Adipocyte (in vitro differentiated cells): ENCODE data around the gene TRNAU1AP.
A peak's percentile ranks its signal among the peaks of the same experiment; 100 is the strongest.
"Not testable (repeated sequence)": the region's sequence is repeated elsewhere in the genome, so short reads cannot be mapped to it uniquely, and the experiment has no call there.

Experiments used
- DNase-seq: peaks from one replicate; pipeline ENCODE4 v3.0.0-alpha.2; 2015; ENCODE audit warnings: low read depth
- H3K27me3 ChIP-seq: replicated peaks from 2 replicates; pipeline ENCODE4 v1.7.0; 2013; ENCODE audit warnings: mild to moderate bottlenecking, low read length, moderate library complexity; ENCODE audit not compliant: control insufficient read depth, insufficient read depth
- H3K36me3 ChIP-seq: 2 replicates; pipeline ENCODE4 v1.7.0; 2013; ENCODE audit warnings: low read length, mild to moderate bottlenecking, moderate library complexity; ENCODE audit not compliant: control insufficient read depth, insufficient read depth, severe bottlenecking
- H3K4me1 ChIP-seq: 2 replicates; pipeline ENCODE4 v1.7.0; 2013; ENCODE audit warnings: mild to moderate bottlenecking, low read length, moderate library complexity; ENCODE audit not compliant: control insufficient read depth, insufficient read depth
- H3K4me3 ChIP-seq: 2 replicates; pipeline ENCODE4 v1.7.0; 2013; ENCODE audit warnings: mild to moderate bottlenecking, low read length, moderate library complexity
- H3K9ac ChIP-seq: 2 replicates; pipeline ENCODE4 v1.7.0; 2013; ENCODE audit warnings: mild to moderate bottlenecking, low read length, moderate library complexity
- H3K9me3 ChIP-seq: 2 replicates; pipeline ENCODE4 v1.7.0; 2013; ENCODE audit warnings: mild to moderate bottlenecking, low read length, moderate library complexity; ENCODE audit not compliant: control insufficient read depth

The TRNAU1AP gene

GRCh38 chr1:28512058-28512611, 40.8 kb upstream of the TRNAU1AP start:
- DNase-seq, result no peak
- peaks cover 57% of the 10 kb centered on the region for H3K36me3 ChIP-seq

GRCh38 chr1:28514445-28514933, 38.4 kb upstream of the TRNAU1AP start:
- H3K27me3 ChIP-seq, H3K9me3 ChIP-seq, DNase-seq, H3K9ac ChIP-seq, H3K4me3 ChIP-seq: not testable (repeated sequence)
- Histone ChIP-seq H3K4me1 (peaks cover 30% of the 10 kb centered on the region), H3K36me3 (peaks cover 34% of the 10 kb centered on the region)

More at GRCh38 chr1:28512058-28512611, 40.8 kb upstream of the TRNAU1AP start:
- peak overlapping the region; percentile 24 for H3K9ac ChIP-seq
- peaks cover 33% of the 10 kb centered on the region for H3K4me1 ChIP-seq
- no peaks in the 10 kb centered on the region for H3K9me3 ChIP-seq
- H3K27me3 ChIP-seq, result no peaks in the 10 kb centered on the region
- H3K4me3 ChIP-seq, result no peak overlapping the region

DNA sequence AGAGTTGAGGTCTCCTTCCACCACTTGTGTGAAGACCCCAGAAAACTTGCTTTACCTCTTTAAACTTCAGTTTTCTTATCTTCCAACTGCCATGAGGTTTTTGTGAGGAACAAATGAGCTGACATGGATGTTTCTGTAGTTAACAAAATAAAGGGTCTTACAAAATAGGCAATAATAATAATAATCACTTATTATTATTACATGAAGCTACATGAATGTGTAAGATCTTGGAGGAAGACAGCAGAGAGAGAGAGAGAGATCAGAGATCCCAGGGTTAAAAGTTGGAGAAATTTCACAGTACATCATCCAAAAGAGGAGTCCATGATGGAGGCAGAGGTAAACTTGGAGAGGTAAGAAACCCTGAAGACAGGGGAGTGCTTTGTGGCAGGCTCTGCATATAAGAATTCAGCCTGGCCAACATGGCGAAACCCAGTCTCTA, 36.3 kb upstream of the TRNAU1AP start:
- Histone ChIP-seq H3K9me3 (no peaks in the 10 kb centered on the region), H3K4me1 (peaks cover 14% of the 10 kb centered on the region), H3K27me3 (no peaks in the 10 kb centered on the region), H3K9ac (no peak overlapping the region), H3K4me3 (no peak overlapping the region), H3K36me3 (peaks cover 15% of the 10 kb centered on the region)
- no peak for DNase-seq

DNA sequence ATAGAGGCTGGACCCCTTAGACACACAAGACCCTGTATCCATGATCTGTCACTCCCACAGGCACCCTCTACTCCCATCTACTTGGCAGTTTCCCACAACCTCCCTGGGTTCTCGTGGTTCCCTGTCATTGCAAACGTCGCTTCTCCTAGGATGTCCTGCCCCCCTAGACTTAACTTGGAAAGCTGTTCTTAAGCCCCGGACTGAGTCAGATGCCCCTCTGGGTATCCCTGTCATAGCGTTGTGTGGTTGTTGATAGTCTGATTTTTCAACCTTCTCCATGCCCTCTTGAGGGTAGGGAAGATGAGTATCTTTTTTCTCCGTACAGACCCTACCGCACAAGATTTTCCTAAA, 35.3 kb upstream of the TRNAU1AP start:
- H3K36me3 ChIP-seq, result peaks cover 7% of the 10 kb centered on the region
- peak; percentile 58 for DNase-seq
- H3K4me1 ChIP-seq, result peaks cover 14% of the 10 kb centered on the region
- H3K9me3 ChIP-seq, result no peaks in the 10 kb centered on the region
- H3K27me3 ChIP-seq, result no peaks in the 10 kb centered on the region
- peak overlapping the region; percentile 86 for H3K4me3 ChIP-seq
- peak overlapping the region; percentile 91 for H3K9ac ChIP-seq

- Histone ChIP-seq H3K9me3 (no peaks in the 10 kb centered on the region), H3K9ac (peak overlapping the region; percentile 91), H3K27me3 (no peaks in the 10 kb centered on the region), H3K36me3 (peaks cover 1% of the 10 kb centered on the region), H3K4me1 (peaks cover 14% of the 10 kb centered on the region), H3K4me3 (peak overlapping the region; percentile 86)
- DNase-seq, result peak; percentile 94
These were observed 34.7 kb upstream of the TRNAU1AP start for GRCh38 chr1:28518000-28518744.

DNA sequence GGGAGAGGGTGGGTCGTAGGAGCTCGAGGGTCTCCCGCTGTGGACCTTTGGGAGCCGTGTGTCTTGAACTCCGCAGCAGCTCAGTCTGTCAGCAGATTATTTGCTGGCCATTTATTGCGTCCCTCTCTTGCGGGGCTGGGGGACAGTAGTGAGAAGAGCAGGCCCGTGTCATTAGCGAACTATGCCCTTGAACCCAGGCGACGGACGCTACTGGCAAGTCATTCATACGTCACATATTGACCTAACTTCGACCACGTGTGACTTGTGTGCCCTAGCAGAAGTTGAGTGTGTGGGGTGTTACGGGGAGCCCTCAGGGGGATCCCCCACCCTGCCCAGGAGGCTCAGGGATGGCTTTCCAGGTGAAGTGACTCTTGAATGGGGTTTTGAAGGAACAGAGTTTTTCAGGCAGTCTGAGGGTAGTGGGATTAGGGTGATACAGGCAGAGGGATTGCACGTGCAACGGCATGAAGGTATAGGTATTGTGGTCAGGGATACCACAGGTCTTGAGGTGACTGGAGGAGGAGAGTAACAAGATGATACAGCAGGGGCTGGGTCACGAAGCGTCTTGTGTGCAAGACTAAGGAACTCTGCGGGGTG, 34.0 kb upstream of the TRNAU1AP start:
- H3K9me3 ChIP-seq, result no peaks in the 10 kb centered on the region
- peaks cover 14% of the 10 kb centered on the region for H3K4me1 ChIP-seq
- H3K36me3 ChIP-seq, result peaks cover 3% of the 10 kb centered on the region
- no peaks in the 10 kb centered on the region for H3K27me3 ChIP-seq
- H3K4me3 ChIP-seq, result peak overlapping the region; percentile 86
- peak overlapping the region; percentile 91 for H3K9ac ChIP-seq
- DNase-seq, result no peak

- no peak overlapping the region for H3K9ac ChIP-seq
- no peak overlapping the region for H3K4me3 ChIP-seq
- H3K4me1 ChIP-seq, result peaks cover 14% of the 10 kb centered on the region
- no peaks in the 10 kb centered on the region for H3K27me3 ChIP-seq
- no peak for DNase-seq
- no peaks in the 10 kb centered on the region for H3K9me3 ChIP-seq
- H3K36me3 ChIP-seq, result peaks cover 3% of the 10 kb centered on the region
These were observed 32.7 kb upstream of the TRNAU1AP start for GRCh38 chr1:28519946-28520725.

DNA sequence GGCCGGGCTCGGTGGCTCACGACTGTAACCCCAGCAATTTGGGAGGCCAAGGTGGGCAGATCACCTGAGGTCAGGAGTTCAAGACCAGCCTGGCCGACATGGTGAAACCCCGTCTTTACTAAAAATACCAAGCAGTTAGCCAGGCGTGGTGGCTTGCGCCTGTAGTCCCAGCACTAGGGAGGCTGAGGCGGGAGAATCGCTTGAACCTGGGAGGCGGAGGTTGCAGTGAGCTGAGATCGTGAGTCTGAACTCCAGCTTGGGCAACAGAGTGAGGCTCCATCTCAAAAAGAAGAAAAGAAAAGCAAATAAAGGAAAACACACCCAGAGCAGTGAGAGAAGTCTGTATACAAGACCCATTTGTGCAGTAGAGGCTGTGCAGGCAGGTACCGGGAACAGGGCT, 32.1 kb upstream of the TRNAU1AP start:
- not testable (repeated sequence) for H3K4me3 ChIP-seq, H3K27me3 ChIP-seq, H3K9me3 ChIP-seq, H3K9ac ChIP-seq, H3K36me3 ChIP-seq, DNase-seq
- H3K4me1 ChIP-seq, result peaks cover 14% of the 10 kb centered on the region

GRCh38 chr1:28521502-28522164, 31.3 kb upstream of the TRNAU1AP start:
- DNase-seq, result no peak
- Histone ChIP-seq H3K9me3 (no peaks in the 10 kb centered on the region), H3K4me1 (peaks cover 14% of the 10 kb centered on the region), H3K9ac (no peak overlapping the region), H3K4me3 (no peak overlapping the region), H3K36me3 (peaks cover 3% of the 10 kb centered on the region), H3K27me3 (no peaks in the 10 kb centered on the region)

- H3K9ac ChIP-seq, DNase-seq, H3K36me3 ChIP-seq, H3K9me3 ChIP-seq, H3K4me3 ChIP-seq, H3K27me3 ChIP-seq: not testable (repeated sequence)
- peaks cover 11% of the 10 kb centered on the region for H3K4me1 ChIP-seq
These were observed 30.3 kb upstream of the TRNAU1AP start for GRCh38 chr1:28522537-28522936.
